Upper lobe of right lung (tissue), 1 donor: ENCODE results near the gene CFHR4. TPM values are rescaled to one million over a fixed set of nuclear protein-coding genes. Genes with fewer than 3 reads are reported as not detected.

Experiments
- ATAC-seq: fragments of 200-7000 bp; cut with Tn5 transposase; one replicate; pipeline ENCODE4 v1.9.1; 2020; ENCODE audit warnings: mild to moderate bottlenecking, moderate library complexity
- DNase-seq: peaks from one replicate; pipeline ENCODE4 v3.0.0-alpha.2; 2020
- H3K27ac ChIP-seq: fragments of 200-600 bp; one replicate; pipeline ENCODE4 v1.8.0; 2022
- H3K27me3 ChIP-seq: fragments of 200-600 bp; one replicate; pipeline ENCODE4 v1.8.0; 2022; ENCODE audit warnings: mild to moderate bottlenecking
- H3K36me3 ChIP-seq: fragments of 200-600 bp; one replicate; pipeline ENCODE4 v1.8.0; 2022
- H3K4me1 ChIP-seq: fragments of 200-600 bp; one replicate; pipeline ENCODE4 v1.8.0; 2022
- H3K4me3 ChIP-seq: fragments of 200-600 bp; one replicate; pipeline ENCODE4 v1.8.0; 2022; ENCODE audit warnings: mild to moderate bottlenecking
- H3K9me3 ChIP-seq: fragments of 200-600 bp; one replicate; pipeline ENCODE4 v1.8.0; 2022
- CTCF ChIP-seq: fragments of 200-600 bp; IDR thresholded peaks from one replicate; pipeline ENCODE4 v1.8.0; 2022; ENCODE audit warnings: antibody characterized with exemption
- intact Hi-C: fragments of 100-400 bp; cut with DNase I; formaldehyde crosslinking; loops from one replicate; pipeline ENCODE4 v1.11.0; 2022
- total RNA-seq: library from RNA; stranded (reverse); fragmentation: NEBNext Ultra II Directional; extraction: Animal tissue kit (Norgen Biotek cat#: 25700); gene quantifications from one replicate; pipeline ENCODE4 v1.2.1, GENCODE V29; 2021
- donor health status: DM: no; HTN: yes; CAD: no; lungs with severe emphysema.

Gene CFHR4
- total RNA-seq, 1 donor from 2014 or later, result not detected

DNA sequence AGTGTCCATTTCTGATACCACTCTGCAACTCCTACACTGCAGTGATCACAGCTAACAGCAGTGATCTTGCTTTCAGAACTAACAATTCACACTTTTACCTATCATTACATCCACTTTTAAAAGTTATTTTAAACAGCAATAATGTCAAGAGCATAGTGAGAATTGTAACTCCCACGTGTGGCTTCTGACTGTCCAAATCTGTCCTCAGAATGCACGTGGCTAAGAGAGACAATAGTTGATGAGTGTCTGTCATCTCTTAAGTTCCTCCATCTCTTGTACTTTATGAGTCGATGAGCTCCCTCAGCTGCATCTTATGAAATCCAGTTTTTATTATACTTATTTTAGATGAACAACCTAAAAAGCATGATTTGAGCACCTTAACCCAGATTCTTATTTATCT lies 73.0 kb downstream of the CFHR4 start:
- no peak for ATAC-seq
- Histone ChIP-seq H3K27ac (no peak overlapping the region), H3K4me1 (no peaks in the 10 kb centered on the region), H3K36me3 (no peaks in the 10 kb centered on the region), H3K9me3 (no peaks in the 10 kb centered on the region), H3K4me3 (no peak overlapping the region), H3K27me3 (no peaks in the 10 kb centered on the region)
- no peak for DNase-seq
- no peak for TF ChIP-seq CTCF
- intact Hi-C loops, result no loop called here

Other genes starting within 250 kb of the CFHR4 start
- 78.5 TPM for gene CFH, start 236.0 kb upstream of the CFHR4 start, total RNA-seq
- 0.23 TPM for gene CFHR3, start 113.2 kb upstream of the CFHR4 start, total RNA-seq
- not detected for gene CFHR1, start 68.3 kb upstream of the CFHR4 start, total RNA-seq
- not detected for gene CFHR2, start 55.7 kb downstream of the CFHR4 start, total RNA-seq
- not detected for gene CFHR5, start 89.5 kb downstream of the CFHR4 start, total RNA-seq
- gene F13B, start 179.2 kb downstream of the CFHR4 start, total RNA-seq, result not detected